Ishikawa (cell line): ENCODE data around the gene TMEM150B.

ENCODE experiments used
- CEBPB ChIP-seq: IDR thresholded peaks from 2 replicates; pipeline ENCODE4 v1.6.1; 2012
- EP300 ChIP-seq: IDR thresholded peaks from 2 replicates; pipeline ENCODE4 v1.6.1; 2012; ENCODE audit warnings: borderline replicate concordance
- FOXM1 ChIP-seq: IDR thresholded peaks from 2 replicates; pipeline ENCODE4 v1.6.1; 2012; ENCODE audit warnings: low read depth, borderline replicate concordance
- RAD21 ChIP-seq: IDR thresholded peaks from 2 replicates; pipeline ENCODE4 v1.6.1; 2012; ENCODE audit warnings: low read depth
- TAF1 ChIP-seq: IDR thresholded peaks from 2 replicates; pipeline ENCODE4 v1.6.1; 2012; ENCODE audit warnings: low read depth, mild to moderate bottlenecking
- ZBTB7A ChIP-seq: IDR thresholded peaks from 2 replicates; pipeline ENCODE4 v1.6.1; 2012; ENCODE audit warnings: low read depth
- TF ChIP-seq, protein P1 (sequence below): IDR thresholded peaks from 2 replicates; pipeline ENCODE4 v1.6.1; 2012; ENCODE audit warnings: low read depth, mild to moderate bottlenecking

- TF ChIP-seq RAD21 (no peak), FOXM1 (no peak), TAF1 (no peak), EP300 (no peak), CEBPB (no peak), ZBTB7A (no peak; the same call in 1 of the 2 replicates)
- TF ChIP-seq, protein P1, sequence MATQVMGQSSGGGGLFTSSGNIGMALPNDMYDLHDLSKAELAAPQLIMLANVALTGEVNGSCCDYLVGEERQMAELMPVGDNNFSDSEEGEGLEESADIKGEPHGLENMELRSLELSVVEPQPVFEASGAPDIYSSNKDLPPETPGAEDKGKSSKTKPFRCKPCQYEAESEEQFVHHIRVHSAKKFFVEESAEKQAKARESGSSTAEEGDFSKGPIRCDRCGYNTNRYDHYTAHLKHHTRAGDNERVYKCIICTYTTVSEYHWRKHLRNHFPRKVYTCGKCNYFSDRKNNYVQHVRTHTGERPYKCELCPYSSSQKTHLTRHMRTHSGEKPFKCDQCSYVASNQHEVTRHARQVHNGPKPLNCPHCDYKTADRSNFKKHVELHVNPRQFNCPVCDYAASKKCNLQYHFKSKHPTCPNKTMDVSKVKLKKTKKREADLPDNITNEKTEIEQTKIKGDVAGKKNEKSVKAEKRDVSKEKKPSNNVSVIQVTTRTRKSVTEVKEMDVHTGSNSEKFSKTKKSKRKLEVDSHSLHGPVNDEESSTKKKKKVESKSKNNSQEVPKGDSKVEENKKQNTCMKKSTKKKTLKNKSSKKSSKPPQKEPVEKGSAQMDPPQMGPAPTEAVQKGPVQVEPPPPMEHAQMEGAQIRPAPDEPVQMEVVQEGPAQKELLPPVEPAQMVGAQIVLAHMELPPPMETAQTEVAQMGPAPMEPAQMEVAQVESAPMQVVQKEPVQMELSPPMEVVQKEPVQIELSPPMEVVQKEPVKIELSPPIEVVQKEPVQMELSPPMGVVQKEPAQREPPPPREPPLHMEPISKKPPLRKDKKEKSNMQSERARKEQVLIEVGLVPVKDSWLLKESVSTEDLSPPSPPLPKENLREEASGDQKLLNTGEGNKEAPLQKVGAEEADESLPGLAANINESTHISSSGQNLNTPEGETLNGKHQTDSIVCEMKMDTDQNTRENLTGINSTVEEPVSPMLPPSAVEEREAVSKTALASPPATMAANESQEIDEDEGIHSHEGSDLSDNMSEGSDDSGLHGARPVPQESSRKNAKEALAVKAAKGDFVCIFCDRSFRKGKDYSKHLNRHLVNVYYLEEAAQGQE, result no peak
Observed at GRCh38 chr19:55283548-55284377, 41.4 kb downstream of the TMEM150B start, which contains the start of gene BRSK1.
